ENCODE measurements around the gene PTPRG.

GRCh38 chr3:61683549-61684236, 122.3 kb downstream of the PTPRG start:
- TF ChIP-seq RAD21 (IDR thresholded peaks at IDR 0.05; ENCODE audit: low read depth) (no peak), YY1 (IDR thresholded peaks at IDR 0.05; ENCODE audit: low read depth) (no peak), EGR1 (IDR thresholded peaks at IDR 0.05) (no peak), EP300 (IDR thresholded peaks at IDR 0.05; ENCODE audit: borderline replicate concordance) (no peak), TCF12 (IDR thresholded peaks at IDR 0.05; ENCODE audit: low read depth) (no peak), TAF1 (IDR thresholded peaks at IDR 0.05; ENCODE audit: low read depth) (no peak), NFIC (IDR thresholded peaks at IDR 0.05) (no peak), CEBPB (IDR thresholded peaks at IDR 0.05) (no peak), ZBTB7A (IDR thresholded peaks at IDR 0.05; ENCODE audit: low read depth) (no peak), CREB1 (IDR thresholded peaks at IDR 0.05; ENCODE audit: low read depth) (no peak)
- TF ChIP-seq, protein P1, sequence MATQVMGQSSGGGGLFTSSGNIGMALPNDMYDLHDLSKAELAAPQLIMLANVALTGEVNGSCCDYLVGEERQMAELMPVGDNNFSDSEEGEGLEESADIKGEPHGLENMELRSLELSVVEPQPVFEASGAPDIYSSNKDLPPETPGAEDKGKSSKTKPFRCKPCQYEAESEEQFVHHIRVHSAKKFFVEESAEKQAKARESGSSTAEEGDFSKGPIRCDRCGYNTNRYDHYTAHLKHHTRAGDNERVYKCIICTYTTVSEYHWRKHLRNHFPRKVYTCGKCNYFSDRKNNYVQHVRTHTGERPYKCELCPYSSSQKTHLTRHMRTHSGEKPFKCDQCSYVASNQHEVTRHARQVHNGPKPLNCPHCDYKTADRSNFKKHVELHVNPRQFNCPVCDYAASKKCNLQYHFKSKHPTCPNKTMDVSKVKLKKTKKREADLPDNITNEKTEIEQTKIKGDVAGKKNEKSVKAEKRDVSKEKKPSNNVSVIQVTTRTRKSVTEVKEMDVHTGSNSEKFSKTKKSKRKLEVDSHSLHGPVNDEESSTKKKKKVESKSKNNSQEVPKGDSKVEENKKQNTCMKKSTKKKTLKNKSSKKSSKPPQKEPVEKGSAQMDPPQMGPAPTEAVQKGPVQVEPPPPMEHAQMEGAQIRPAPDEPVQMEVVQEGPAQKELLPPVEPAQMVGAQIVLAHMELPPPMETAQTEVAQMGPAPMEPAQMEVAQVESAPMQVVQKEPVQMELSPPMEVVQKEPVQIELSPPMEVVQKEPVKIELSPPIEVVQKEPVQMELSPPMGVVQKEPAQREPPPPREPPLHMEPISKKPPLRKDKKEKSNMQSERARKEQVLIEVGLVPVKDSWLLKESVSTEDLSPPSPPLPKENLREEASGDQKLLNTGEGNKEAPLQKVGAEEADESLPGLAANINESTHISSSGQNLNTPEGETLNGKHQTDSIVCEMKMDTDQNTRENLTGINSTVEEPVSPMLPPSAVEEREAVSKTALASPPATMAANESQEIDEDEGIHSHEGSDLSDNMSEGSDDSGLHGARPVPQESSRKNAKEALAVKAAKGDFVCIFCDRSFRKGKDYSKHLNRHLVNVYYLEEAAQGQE (IDR thresholded peaks at IDR 0.05; ENCODE audit: low read depth), result no peak
